ENCODE results near the gene SBK3.
"Not testable (repeated sequence)": the region's sequence is repeated elsewhere in the genome, so short reads cannot be mapped to it uniquely, and the experiment has no call there.

Gene SBK3

DNA sequence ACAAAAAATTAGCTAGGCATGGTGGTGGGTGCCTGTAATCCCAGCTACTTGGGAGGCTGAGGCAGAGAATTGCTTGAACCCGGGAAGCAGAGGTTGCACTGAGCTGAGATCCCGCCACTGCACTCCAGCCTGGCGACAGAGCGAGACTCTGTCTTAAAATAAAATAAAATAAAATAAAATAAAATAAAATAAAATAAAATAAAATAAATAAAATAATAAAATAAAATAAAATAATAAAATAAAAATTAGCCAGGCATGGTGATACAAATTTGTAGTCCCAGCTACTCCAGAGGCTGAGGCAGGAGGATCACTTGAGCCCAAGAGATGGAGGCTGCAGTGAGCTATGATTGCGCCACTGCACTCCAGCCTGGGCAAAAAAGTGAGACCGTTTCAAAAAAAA is 28.6 kb upstream of the SBK3 start:
- DNase-seq: not testable (repeated sequence)

DNA sequence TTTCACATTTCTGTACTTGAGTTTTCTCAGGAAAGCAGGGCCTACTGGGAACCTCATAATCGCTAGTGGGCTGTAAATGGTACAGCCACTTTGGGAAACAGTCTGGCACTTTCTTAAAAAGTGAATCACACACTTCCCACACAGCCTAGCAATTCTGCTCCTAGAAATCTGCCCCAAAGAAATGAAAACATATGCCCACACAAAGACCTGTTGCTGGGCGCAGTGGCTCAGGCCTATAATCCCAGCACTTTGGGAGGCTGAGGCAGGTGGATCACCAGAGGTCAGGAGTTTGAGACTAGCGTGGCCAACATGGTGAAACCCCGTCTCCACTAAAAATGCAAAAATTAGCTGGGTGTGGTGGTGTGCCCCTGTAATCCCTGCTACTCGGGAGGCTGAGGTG is 24.1 kb upstream of the SBK3 start:
- DNase-seq: not testable (repeated sequence)

DNA sequence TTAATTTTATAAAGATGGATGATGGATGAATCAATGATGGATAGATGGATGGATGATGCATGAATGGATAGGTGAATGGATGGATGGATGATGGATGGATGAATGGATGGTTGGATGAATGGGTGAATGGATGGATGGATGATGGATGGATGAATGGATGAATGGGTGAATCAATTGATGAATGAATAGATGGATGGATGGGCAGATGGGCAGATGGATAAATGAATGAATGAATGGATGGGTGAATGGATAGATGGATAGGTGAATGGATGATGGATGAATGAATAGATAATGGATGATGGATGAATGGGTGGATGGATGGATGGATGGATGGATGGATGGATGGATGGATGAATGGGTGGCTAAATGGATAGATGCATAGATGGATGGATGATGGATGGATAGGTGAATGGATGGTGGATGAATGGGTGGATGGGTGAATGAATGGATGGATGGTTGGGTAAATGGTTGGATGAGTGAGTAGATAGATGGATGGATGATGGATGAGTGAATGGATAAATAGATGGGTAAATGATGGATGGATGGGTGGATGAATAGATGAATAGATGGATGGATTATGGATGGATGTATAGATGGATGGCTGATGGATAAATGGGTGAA is 22.5 kb upstream of the SBK3 start:
- no peak for DNase-seq

DNA sequence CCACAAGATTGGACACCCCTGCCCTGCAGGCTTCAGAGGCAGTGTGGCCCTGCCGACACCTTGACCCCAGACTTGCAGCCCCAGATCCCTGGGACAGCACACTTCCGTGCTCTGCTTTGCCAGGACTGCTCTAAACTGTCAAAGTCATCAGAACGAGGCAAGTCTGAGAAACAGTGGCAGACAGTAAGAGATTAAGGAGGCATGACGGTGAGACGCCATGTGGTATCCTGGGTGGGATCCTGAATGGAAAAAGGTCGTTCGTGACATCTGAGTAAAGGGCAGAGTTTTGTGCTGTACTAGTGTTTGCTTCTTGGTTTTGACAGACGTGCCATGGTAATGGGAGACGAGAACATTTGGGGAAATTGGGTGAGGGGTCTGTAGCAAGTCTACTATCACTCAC is 21.5 kb upstream of the SBK3 start:
- no peak for DNase-seq

DNA sequence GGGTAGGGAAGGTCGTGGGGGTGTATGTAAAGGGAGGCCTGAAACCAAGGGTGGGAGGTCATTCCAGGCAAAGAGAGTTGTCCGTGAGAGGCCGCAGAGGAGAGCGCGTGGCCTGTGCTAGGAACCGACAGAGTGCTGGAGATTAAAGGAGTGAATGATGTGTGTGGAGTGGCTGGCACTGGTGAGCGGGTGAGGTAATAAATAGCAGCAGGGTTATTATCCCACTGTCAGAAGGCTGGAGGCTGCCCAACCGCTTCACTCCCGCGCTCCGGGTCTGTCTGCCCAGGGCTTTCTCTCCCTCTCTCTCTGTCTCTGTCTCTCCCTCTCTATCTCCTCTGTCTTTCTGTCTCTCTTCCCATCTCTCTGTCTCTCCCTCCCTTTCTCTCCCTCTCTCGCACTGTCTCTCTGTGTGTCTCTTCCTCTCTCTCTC is 17.9 kb upstream of the SBK3 start:
- peak; percentile 71 for DNase-seq

DNA sequence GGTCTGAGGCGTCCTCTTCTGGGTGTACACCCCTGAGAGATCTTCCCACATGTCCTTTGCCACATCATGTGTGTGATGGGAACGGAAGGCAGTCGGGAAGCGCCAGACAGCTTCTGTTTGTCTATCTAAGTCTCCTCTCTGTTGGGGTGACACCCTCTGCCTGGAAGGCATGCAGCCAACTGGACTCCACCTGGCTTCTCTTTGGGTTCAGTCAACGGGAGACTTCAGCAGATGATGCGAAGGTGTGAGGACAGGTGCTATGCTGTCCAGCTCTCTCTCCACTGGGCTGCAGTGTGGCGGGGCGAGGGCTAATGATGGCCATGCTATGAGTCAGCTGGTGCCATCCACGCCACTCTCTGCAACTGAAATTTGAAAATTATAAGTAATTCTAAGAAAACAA is 14.3 kb upstream of the SBK3 start:
- DNase-seq: no peak

DNA sequence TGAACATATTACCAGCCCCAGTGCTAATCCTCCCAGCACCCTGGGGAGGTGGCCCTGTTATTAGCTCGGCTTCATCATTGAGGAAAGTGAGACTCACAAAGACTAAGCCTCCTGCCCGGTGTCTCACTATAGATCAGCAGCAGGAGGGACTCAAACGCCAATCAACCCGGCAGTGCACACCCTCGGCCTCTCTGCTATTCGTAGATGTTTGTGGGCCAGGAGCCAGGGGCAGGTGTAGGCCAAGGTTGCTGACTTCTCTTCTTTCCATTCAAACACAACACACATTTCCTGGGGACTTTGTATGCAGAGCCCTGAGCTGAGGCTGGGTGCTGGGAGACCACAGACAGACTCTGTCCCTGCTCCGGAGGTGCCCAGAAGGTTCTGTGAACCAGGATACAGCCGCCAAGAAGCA is 9.4 kb upstream of the SBK3 start:
- peak; percentile 23 for DNase-seq

DNA sequence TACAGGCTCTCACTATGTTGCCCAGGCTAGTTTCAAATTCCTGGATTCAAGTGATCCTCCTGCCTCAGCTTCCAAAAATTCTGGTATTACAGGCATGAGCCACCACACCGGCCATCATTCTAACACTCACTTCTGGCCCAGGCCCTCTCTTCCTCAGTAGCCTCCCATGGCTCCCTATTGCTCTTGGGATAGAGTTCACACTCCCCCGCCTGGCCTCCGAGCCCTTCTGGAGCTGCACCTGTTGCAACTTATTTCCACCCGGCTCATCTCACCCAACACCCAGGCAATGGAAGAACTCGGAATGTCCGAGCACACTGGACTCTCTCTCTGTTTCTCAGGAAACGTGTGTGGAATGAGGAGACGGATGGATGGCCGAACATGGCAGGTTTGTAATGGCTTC is 9.0 kb upstream of the SBK3 start:
- no peak for DNase-seq

DNA sequence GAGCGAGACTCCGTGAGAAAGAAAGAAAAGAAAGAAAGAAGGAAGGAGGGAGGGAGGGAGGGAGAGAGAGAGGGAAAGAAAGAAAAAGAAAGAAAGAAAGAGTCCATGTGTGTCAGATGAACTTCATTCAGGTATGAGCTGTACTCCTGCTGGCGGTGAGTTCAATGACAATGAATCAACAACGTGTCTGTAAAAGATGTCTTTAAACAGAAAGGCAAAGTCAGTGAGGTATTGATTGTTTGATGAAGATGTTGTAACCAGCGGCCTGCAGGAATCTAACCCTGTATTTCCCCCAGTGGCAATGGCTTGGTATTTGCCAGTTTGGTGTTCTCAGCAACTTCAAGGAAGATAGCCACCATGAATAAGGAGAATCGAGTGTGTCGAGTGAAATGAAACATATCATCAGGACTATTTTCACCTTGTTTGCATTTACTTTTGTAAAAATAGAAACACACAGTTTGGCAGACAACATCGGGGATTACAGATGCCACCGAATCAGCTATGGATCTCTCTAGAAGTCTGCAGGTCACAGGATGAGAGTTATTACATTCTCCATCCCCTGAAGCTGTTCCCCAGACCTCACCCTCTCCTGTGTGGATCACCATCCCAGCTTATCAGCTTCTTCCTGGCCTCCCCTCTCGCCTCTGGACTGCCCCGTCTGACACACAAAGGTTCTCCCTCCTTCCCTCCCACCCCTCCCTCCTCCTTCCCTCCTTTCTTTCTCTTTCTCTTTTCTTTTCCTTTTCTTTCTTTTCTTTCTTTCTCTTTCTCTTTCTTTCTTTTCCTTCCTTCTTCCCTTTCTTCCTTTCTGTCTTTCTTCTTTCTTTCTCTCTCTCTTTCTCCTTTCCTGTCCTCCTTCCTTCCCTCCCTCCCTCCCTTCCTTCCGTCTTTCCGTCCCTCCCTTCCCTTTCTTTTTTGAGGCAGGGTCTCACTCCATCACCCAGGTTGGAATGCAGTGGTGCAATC is 8.2 kb upstream of the SBK3 start:
- no peak for DNase-seq

DNA sequence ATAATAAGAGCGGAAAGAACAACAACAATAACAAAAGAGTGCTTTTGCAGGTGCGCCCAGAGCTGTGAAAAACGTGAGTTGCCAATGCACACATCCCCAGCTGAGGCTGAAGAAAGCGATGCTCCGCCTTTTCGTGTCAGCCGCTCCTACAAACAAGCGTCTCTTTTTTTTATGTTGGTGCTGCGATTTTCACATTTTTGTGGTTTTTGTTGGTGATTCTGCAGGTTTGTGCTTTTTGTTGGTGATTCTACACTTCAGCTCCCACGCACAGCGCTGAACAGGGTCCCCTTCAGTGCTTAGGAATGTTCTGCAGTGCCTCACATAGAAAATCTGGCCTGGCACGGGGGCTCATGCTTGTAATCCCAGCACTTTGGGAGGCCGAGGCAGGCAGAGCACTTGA is 7.3 kb upstream of the SBK3 start:
- DNase-seq: no peak

DNA sequence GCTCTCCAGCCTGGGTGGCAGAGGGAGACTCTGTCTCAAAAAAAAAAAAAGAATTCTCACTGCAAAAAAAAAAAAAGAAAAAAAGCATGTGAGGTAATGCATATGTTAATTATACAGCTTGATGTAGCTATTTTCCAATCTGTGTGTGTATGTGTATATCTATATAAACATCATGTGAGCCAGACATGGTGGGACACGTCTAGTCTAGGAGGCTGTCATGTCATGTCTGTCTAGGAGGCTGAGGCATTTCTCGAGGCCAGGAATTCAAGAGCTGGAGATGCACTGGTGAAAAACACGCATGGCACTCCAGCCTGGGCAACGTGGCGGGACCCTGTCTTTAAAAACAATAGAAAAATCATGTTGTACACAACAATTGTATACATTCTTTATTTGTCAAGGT is 6.9 kb upstream of the SBK3 start:
- no peak for DNase-seq

DNA sequence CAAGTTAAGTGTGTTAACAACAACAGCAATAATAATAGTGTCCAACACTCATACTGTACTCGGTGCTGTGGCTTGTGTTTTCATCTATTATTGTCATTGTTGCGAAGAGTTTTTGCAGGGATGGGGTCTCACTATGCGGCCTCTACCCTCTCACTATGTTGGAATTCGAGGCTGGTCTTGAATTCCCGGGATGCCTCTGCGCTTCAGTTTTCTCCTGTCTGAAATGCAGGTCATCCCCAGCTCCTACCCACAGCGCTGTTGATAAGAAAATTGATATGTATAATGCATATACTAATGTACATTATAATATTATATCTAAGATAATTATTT is 4.9 kb upstream of the SBK3 start:
- DNase-seq: no peak

DNA sequence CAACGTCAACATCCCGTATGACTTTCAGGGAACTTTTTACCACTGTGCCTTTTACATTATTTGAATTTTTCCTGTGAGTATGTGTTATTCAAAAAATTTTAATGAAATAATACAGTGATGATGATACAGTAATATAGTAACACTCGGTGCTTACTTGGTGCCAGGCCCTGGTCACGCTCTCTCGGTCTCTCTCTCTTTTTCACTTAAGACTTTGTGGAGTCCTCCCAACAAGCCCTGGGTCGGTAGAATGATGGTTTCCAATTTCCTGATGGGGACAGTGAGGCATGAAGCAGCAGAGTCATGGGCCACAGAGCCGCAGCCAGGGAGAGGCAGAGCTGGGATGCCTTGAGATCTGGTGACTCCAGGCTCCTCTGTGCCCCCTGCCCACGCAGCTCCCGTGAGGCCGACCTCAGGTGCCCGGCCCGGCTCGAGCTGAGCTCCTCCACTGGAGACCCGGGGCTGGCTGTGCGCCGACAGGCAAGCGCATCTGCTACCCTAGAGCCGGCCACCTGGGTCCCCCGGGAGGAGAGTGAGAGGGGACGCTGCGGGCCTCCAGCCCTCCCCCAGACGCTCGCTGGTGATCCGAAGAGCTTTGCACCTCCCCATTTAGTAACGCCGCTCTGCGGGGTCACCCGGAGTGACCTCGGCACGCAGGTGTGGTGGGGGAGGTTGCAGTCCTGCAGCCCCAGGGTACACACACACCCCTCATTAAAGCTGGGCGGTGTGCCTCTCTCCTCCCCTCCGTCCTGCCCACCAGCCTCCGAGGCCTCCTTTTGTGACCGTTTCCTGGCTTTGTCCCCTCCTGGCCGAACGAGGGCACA is 4.4 kb upstream of the SBK3 start:
- peak; percentile 57 for DNase-seq

DNA sequence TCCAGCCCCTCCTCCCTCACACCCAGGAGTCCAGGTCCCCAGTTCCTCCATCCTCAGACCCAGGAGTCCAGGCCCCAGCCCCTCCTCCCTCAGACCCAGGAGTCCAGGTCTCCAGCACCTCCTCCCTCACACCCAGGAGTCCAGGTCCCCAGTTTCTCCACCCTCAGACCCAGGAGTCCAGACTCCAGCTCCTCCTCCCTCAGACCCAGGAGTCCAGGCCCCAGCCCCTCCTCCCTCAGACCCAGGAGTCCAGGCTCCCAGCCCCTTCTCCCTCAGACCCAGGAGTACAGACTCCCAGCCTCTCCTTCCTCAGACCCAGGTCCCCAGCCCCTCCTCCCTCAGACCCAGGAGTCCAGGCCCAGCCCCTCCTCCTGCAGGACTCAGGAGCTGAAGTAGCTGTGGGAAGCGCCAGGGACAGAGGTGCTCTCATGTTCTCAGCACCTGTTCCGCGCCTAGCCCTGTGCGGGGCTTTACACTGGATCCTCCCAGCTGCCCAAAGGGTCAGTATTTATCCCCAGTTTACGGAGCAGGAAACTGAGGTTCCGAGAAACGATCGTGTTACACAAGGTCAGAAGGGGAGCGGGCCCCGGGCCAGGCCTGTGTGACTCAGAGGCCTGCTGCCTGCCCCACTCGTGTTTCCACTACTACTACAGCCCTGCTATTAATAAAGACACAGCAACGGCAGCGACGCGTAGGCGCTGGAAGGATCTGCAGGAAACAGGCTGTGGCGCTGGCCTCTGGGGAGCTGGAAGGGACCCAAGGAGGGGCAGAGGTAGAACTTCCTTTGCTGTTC is 1.7 kb upstream of the SBK3 start:
- no peak for DNase-seq

DNA sequence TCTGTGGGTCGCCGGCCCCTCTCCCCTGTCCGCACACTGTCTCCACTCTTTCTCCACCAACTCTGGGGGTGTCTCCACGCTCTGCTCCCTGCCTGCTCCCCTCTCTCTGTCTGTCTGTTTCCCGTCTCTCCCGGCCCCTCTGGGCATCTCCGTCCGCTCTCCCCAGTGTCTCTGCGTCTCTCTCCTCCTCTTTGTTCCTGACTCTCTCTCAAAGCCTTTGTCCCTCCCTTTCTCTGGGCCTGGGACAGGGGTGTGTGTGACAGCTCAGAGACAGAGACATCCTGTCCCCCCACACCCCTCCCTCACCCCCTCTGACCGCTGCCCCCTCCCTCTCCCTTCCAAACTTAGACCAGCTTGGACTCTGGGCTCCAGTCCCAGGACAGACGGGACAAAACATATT is 668 bp upstream of the SBK3 start:
- DNase-seq: no peak

DNA sequence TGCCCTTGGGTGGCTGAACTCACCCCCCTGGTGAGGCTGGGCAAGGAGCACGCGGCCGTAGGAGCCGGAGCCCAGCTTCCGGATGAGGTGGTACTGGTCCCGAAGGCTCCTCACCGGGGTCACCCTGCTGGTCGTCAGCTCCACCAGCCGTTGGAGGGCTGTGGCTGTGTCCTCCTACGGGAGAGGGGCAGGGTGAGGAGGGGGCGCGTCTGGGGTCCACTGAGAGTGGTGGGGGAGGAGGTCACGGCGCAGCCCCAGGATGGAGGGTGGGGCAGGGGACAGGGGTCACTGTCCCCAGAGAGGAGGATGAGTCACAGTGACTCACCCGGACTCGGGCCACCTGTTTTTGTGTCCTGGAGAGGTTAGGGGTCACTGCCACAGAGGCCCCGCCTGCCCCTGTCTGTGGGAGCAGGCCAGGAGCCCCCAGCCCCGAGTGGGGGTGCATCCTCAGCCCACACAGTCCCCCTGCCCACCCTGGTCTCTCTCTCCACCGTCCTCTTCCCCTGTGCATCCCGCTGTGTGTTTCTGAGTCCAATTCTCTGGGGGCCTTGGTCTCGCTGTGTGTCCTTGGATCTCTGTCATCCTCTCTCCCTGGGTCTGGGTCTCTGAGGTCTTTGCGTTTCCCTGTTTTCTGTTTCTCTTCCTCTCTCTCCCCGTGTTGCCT is 435 bp downstream of the SBK3 start:
- DNase-seq: no peak

DNA sequence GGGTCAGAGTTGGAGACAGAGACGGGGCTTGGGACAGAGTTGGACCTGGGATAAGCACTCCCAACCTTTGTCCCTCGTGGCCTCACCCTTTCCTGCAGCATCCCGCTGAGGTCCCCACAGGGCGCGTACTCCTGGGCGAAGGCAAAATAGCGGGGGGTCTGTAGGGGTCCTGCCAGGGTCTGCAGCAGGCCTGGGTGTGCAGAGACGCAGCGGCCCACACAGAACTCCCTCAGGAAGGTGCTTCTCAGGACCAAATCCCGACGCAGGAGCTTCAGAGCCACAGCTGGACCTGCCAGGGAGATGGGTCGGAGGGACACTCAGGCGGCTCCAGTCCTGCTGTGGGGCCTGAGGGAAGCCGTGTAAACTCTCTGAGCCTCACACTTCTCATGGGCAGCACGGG is 1.3 kb downstream of the SBK3 start:
- DNase-seq: no peak

DNA sequence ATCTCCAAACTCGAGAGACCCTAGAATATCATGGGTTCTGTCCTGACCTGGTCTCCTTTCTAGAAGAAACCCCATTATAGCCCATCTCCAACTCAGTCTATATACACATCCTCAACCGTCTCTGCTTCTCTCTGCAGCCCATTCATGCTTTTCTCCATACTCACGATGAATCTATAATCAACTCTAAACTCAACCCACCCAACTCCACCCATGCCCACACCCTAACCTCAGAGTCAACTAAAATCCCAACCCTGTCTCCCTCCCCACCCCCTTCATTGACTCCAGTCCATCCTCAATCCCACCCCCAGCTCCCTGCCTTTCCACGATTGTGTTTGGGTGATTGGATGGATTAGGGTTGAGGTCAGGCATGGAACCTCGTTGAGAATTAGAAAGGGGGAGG is 1.8 kb downstream of the SBK3 start:
- DNase-seq: no peak

DNA sequence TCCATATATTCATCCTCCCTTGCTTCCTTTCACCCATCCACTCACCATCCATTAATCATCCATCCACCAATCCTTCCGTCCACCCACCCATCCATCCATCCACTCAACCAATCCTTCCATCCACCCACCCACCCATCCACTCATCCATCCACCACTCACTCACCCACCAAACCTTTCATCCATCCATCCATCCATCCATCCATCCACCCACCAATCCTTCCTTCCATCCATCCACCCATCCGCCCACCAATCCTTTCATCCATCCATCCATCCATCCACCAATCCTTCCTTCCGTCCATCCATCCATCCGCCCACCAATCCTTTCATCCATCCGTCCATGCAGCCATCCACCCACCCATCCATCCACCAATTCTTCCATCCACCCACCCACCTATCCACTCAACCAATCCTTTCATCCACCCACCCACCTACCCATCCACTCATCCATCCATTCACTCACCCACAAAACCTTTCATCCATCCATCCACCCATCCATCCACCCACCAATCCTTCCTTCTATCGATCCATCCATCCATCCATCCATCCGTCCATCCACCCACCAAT is 3.0 kb downstream of the SBK3 start:
- no peak for DNase-seq

DNA sequence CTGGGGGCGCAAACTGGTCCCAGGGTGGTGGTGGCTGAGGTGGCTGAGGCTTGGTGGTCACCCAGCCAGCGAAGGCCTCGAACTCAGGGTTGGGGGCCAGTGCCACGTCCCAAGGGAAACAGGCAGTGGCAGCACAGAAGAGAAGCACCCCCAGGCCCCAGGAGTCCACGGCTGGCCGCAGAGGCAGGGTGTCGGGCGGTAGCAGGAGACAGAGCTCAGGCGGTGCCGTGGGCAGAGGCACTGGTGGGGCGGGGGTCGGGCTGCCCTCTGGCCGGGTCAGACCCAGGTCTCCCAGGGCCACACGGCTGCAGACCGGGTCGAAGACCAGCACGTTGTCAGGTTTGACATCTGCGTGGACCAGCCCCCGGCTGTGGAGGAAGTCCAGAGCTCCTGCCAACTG is 4.3 kb downstream of the SBK3 start:
- no peak for DNase-seq

DNA sequence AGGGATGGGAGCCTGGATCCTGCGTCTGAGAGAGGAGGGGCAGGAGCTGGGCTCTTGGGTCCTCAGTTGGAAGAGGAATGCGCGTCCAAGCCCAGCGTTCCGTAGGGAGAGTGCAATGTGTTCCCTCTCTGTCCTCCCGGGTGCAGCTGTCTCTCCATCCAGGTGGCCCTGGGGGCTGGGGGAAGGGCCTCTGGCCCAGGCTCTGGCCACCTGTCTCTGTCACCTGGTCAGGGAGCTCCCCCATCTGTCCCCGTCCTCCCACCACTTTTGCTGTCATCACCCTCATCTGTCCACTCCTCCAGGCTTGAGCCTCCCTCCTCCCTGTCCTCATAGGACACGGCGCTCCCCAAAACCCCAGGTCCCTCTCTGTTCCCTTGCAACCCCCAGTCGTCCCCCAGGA is 4.7 kb downstream of the SBK3 start:
- no peak for DNase-seq
